Right cardiac atrium (tissue), 5 donors: Measurements from ENCODE around the gene FTO. TPM values are rescaled to one million over a fixed set of nuclear protein-coding genes. Genes with fewer than 3 reads are reported as not detected.
A peak's percentile ranks its signal among the peaks of the same experiment; 100 is the strongest.

Source experiments
- ATAC-seq, 2 donors: fragments of 200-7000 bp; cut with Tn5 transposase; one replicate each; pipeline versions ENCODE4 v1.8.0 to v1.9.1; 2020; ENCODE audit warnings: moderate library complexity in 2 of 2, mild to moderate bottlenecking in 1 of 2
- DNase-seq, 3 donors: peaks; one replicate each; pipeline ENCODE4 v3.0.0-alpha.2; 2020
- H3K27ac ChIP-seq: one replicate; pipeline ENCODE4 v1.5.1; 2013; ENCODE audit warnings: mild to moderate bottlenecking, low read length, control low read depth, moderate library complexity
- H3K27me3 ChIP-seq: one replicate; pipeline ENCODE4 v1.6.1; 2013; ENCODE audit not compliant: control insufficient read depth, insufficient read depth
- H3K4me1 ChIP-seq: one replicate; pipeline ENCODE4 v1.6.1; 2013; ENCODE audit warnings: low read length; ENCODE audit not compliant: control insufficient read depth, insufficient read depth
- H3K4me3 ChIP-seq: one replicate; pipeline ENCODE4 v1.5.1; 2013; ENCODE audit warnings: low read length, control low read depth
- H3K9me3 ChIP-seq: one replicate; pipeline ENCODE4 v1.6.1; 2013; ENCODE audit warnings: low read length; ENCODE audit not compliant: control insufficient read depth
- WGBS: extraction: QIAGEN DNeasy Blood & Tissue Kit; methylation state at CpG from one replicate; pipeline ENCODE4 v1.1.7; 2013; 5-methylcytosine and 5-hydroxymethylcytosine counted together
- intact Hi-C, 4 donors: fragments of 100-400 bp; cut with DNase I; formaldehyde crosslinking; loops; one replicate each; pipeline versions ENCODE4 v1.11.0 to v1.14.0; 2022 to 2023
- polyA plus RNA-seq: library from polyadenylated mRNA; stranded (reverse); fragments of 200-250 nt; gene quantifications from one replicate; pipeline ENCODE4 v1.2.3, GENCODE V29; 2013
- total RNA-seq, 4 donors: library from RNA; stranded (reverse); fragmentation: NEBNext Ultra II Directional; extraction: Animal tissue kit (Norgen Biotek cat#: 25700); gene quantifications; one replicate each; pipeline ENCODE4 v1.2.1, GENCODE V29; 2021
- donor health status: healthy with polysubstance abuse.
- donor health status: DM: no; HTN: yes; CAD: no.
- donor health status: DM: no; HTN: no; CAD: no.
- donor health status: DM: no; HTN: yes; CAD: no; lungs with severe emphysema.
- donor health status: DM: yes; HTN: yes; CAD: no.

FTO gene
- total and polyA plus RNA-seq, 5 donors = 21.9 to 86.3 (median 78.2) TPM

DNA sequence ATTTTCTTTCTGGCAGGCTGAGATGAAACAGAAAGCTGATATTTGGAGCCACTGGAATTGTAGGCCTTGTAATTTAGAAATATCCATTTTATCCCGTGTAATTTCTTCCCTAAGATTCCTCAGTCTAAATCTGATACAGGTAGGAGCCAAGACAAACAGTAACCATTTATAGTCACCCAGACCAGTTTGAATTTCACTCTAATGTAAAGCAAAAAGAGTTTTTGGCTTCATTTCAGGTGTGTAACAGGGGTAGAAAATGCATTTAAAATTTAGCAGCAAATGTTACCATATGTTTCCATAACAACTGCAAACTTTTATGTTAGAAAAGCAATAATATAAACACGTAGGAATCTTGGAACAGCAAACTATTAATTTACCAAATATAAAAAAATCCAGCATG, 249.4 kb downstream of the FTO start:
- Histone ChIP-seq H3K27me3 (no peaks in the 10 kb centered on the region), H3K9me3 (no peaks in the 10 kb centered on the region), H3K4me1 (peaks cover 2% of the 10 kb centered on the region), H3K27ac (no peak overlapping the region), H3K4me3 (no peak overlapping the region)
- intact Hi-C loops = no loop called here
- DNase-seq (no peak), ATAC-seq (no peak)
- WGBS = 66% methylated on average over 2 of the region's 2 CpGs

DNA sequence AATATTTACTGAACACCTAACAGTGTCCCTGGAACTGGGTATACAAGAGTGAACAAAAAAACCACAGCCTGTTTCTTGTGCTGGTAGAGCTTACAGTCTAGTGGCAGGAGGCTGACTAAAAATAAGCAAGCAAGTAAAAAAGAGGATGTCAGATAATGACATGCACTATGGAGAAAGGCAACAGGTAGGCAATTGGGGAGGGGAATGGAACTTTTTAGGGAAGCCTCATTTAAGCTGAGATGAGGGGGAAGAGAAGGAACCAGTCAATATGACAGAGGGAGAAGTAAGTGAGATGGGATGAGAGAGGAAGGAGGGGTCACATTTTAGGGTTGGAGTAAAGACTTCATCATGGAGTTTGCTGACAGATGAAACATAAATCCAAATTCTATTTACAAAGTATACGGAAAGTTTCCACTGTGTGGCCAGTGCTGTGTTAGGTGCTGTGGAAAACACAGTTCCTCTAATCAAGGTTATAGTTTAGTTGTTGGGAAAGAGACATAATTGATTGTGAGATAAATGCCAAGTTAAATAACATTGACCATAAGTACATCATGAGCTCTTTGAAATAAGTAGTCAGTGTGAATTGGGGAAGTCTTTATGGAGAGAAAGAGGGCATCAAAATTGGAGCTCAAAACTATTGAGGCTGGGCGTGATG, 251.4 kb downstream of the FTO start:
- H3K27ac ChIP-seq = no peak overlapping the region
- no peaks in the 10 kb centered on the region for H3K9me3 ChIP-seq
- H3K27me3 ChIP-seq = no peaks in the 10 kb centered on the region
- H3K4me1 ChIP-seq = peaks cover 2% of the 10 kb centered on the region
- H3K4me3 ChIP-seq = no peak overlapping the region
- 92% methylated on average over 2 of the region's 2 CpGs for WGBS
- intact Hi-C loops = no loop called here
- DNase-seq = no peak
- no peak for ATAC-seq

DNA sequence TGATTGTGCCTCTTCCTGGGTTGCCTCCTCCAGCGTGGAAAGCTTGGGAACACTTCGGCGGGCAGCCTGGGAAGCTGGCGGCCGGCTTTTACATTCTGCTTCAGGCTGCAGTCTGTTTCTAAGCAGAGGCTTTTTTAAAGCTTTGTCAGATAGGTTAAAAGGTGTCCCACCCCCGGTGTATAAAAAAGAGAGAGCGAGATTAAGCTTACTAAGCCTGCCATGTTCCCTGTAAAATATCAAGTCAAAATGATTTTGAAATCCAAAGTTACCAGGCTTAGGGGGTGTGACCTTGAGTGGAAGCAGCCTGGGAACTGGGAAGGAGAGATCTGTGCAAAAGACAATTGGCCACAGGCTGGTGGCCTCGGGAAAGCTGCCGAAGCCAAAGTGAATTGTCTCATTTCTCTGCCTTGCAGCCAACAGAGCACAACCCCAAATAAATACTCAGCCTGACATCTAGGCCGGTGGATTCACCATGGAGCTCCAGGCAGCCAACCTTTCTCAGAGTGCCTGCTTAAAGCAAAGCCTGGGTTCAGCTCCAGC, 254.5 kb downstream of the FTO start:
- 81% methylated on average over 10 of the region's 10 CpGs for WGBS
- no peaks in the 10 kb centered on the region for H3K27me3 ChIP-seq
- H3K4me3 ChIP-seq = no peak overlapping the region
- no peaks in the 10 kb centered on the region for H3K4me1 ChIP-seq
- ATAC-seq (no peak), DNase-seq (no peak)
- H3K9me3 ChIP-seq = no peaks in the 10 kb centered on the region
- H3K27ac ChIP-seq = no peak overlapping the region
- intact Hi-C loops = no loop called here

DNA sequence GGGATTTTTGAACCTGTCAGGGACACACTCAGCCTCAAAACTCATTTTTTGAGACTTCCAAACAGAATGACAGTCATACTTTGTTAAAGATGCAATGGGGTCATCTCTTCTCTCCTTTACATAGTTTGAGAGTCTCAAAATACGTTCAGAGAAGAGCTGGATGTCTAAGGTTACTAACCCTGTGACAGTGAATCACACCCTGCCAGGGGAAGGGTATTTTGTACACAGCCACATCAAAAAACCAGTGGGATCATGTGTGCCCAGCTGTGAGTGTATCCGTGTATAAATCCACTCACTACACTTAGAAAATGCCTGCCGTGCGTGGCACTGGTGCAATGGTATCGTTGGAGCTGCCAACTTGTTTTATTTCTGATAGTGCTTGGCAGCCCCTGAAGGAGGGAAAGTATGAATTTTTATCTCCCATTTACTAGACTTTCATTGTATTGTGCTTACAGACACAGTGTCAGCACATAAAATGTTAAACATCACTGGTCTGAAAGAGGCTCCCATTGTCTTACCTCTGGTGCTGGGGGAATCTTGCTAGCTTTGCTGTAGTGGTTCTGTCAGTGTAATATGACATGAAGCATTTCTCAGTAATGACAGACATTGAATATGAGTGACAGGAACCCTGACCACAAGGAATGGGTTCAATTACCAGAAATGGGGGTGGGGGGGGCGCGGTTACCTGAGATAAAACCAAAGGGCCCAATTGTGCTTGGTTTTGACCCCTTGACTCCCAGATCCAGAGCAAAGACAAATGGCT, 256.3 kb downstream of the FTO start:
- Histone ChIP-seq H3K4me3 (no peak overlapping the region), H3K27me3 (no peaks in the 10 kb centered on the region), H3K27ac (no peak overlapping the region), H3K9me3 (no peaks in the 10 kb centered on the region), H3K4me1 (no peaks in the 10 kb centered on the region)
- DNase-seq = no peak
- no peak for ATAC-seq
- intact Hi-C loops = no loop called here
- WGBS = 80% methylated on average over 7 of the region's 7 CpGs

DNA sequence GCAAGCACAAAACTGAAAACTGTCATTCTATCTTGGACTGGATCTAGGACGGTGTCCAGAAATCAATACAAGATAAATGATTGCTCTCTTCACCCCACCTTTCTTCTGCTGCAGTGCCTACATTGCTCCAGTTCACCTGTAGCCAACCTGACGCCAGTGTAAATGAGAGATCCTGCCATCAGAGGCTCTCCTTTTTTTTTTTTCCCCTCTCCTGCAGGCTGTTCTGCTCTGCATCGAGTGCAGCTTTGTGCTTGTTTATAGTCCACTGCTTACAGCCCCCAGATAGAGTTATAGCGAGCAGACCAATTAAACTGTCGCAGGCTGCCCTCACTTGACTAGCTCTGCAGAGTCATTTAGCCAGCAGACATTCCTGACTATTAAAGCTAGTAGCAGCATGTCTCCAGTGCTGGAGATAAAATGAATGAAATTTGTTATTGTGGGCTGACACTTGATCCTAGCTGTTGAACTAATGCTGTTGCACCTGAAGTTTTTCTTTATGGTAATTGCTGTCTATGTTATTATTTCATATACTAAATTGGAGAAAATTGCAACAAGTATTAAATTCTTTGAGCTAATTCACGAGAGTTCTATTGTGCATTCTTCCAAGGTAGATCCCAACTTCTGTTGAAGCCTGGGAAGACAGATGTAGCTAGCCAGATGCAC, 257.1 kb downstream of the FTO start:
- ATAC-seq (no peak), DNase-seq (no peak)
- Histone ChIP-seq H3K4me1 (no peaks in the 10 kb centered on the region), H3K27ac (no peak overlapping the region), H3K4me3 (no peak overlapping the region), H3K9me3 (no peaks in the 10 kb centered on the region), H3K27me3 (no peaks in the 10 kb centered on the region)
- WGBS = 87% methylated on average over 6 of the region's 6 CpGs
- intact Hi-C loops = no loop called here

DNA sequence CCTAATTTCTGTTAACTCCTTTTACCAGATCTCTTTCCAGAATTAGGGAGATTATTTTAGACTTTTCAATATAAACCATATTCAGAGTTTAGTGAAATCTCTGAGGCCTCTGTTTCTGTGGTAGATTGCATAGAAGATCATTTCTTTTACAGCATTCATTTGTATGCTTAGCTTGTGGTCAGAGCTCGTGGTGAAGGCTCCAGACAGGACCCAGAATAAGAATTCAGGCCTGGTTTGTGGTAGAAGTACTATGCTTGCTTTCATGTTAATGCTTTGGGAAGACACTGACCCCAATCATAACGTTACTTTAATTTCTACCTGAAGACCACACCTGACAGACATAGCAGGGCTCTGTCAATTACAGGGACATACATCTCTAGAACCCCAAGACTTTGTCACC, 258.1 kb downstream of the FTO start:
- ATAC-seq = no peak
- no peaks in the 10 kb centered on the region for H3K27me3 ChIP-seq
- H3K4me3 ChIP-seq = no peak overlapping the region
- 91% methylated on average over 2 of the region's 2 CpGs for WGBS
- no peaks in the 10 kb centered on the region for H3K9me3 ChIP-seq
- H3K4me1 ChIP-seq = no peaks in the 10 kb centered on the region
- intact Hi-C loops = no loop called here
- H3K27ac ChIP-seq = no peak overlapping the region
- no peak for DNase-seq

DNA sequence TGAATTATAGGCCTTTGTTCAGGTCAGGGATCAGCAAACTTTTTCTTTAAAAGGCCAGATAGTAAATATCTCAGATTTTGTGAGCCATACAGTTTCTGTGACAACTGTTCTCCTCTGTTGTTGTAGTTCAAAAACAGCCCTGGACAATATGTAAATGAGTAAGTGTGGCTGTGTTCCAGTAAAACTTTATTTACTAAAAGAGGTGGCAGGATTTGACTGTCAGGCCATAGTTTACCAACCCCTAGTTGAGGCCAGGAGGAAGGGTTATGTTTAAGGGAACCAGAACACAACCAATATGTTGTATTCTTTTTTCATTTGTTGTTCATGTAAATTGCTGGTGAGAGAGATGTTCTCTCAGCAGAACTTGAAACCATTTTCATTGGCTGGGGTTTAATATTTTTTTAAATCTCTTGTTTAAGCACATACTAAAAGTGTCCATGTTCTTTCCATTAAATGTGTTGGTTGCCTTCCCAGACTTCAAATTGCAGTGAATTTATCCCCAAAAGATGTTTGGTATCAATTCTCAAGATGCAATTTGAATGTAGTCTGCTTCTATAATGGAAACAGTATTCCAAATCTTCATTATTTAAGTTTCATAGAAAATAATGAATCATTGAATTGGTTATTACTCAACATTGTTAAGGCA, 260.3 kb downstream of the FTO start:
- peaks cover 3% of the 10 kb centered on the region for H3K4me1 ChIP-seq
- no peak for ATAC-seq
- H3K4me3 ChIP-seq = no peak overlapping the region
- no peaks in the 10 kb centered on the region for H3K27me3 ChIP-seq
- intact Hi-C loops = no loop called here
- H3K9me3 ChIP-seq = no peaks in the 10 kb centered on the region
- H3K27ac ChIP-seq = no peak overlapping the region
- DNase-seq = no peak

DNA sequence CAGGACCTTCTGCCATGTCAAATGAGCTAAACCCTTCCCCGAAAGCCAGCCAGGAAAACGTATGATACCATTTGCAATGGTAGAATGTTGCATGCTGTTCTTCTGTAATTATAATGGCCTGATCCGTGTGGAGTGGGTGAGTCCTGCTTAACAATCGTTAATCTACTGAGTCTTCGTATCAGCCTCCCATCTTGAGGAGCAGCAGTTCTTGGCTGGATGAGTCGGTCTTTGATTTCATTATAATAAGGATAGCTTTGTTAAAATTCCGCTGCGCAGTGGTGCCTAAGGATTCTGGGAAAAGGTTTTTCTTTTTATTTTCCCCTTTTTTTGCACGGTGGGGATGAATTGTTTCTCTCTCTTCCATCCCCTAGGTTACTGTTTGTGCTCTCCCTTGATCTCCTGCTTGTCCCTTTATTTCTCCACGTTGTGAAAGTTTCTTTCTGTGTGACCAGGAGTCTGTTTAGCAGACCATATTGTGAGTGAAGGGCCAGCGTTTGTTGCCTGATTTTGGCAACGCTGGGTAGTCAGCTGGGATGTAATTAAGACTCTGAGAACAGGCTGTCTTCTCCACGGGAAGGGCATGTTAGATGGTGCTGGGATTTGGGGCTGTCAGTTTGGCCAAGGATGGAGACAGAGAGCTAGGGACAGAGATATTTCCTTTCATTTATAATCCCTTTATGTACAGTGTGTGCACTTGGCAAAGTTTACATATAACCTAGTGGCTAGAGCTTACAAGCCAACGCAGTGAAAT, 263.0 kb downstream of the FTO start:
- H3K27ac ChIP-seq = no peak overlapping the region
- intact Hi-C loops = no loop called here

DNA sequence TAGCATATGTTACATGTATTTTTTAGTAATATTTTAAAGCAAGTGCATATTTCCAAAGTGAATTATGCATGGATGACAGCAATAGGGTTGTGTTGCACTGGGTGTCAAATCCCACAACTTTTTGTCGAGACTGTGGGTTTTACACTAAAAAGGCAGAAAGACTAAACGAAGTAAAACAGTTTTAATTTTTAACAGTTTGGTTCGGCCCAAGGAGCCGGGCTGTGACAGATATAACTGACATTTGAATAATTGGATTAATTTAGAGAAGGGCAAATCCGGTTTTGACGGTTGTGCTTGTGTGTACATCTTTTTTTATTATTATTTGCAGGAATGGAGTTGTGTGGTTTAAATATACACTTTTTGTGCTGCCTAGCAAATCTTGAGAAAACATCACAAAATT, 263.6 kb downstream of the FTO start:
- 97% methylated on average over 6 of the region's 6 CpGs for WGBS
- intact Hi-C loops = no loop called here
- Histone ChIP-seq H3K4me1 (peaks cover 3% of the 10 kb centered on the region), H3K27ac (no peak overlapping the region), H3K4me3 (no peak overlapping the region), H3K27me3 (no peaks in the 10 kb centered on the region), H3K9me3 (no peaks in the 10 kb centered on the region)
- ATAC-seq (no peak), DNase-seq (no peak)

More for the DNA sequence above, 263.0 kb downstream of the FTO start:
- no peaks in the 10 kb centered on the region for H3K27me3 ChIP-seq
- 74% methylated on average over 14 of the region's 14 CpGs for WGBS
- H3K4me3 ChIP-seq = no peak overlapping the region
- ATAC-seq (peak; percentile 45 to 83), DNase-seq (peak in 1 of 3 donors; percentile 37)
- H3K9me3 ChIP-seq = no peaks in the 10 kb centered on the region
- H3K4me1 ChIP-seq = peaks cover 3% of the 10 kb centered on the region

DNA sequence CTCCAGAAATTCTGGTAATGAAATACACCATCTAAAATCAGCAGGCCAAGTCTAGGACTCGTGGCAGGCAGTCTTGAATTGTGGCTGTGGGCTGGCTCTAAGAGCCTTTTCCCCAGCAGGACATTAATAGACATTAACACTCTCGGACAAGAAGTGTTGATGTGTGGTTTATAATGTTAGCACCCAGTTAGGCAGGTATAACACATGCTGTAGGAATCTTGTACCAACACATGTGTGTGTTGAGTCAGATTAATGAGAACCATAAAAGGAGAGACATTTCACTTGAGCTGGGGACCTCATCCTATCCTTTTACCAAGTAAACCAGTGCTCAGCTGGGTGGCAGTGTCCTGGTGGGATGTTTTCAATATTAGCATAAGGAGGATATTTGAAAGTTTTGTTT, 264.5 kb downstream of the FTO start:
- peak; percentile 63 to 70 for ATAC-seq
- H3K4me3 ChIP-seq = no peak overlapping the region
- H3K27ac ChIP-seq = no peak overlapping the region
- no peaks in the 10 kb centered on the region for H3K27me3 ChIP-seq
- no peaks in the 10 kb centered on the region for H3K9me3 ChIP-seq
- intact Hi-C loops = no loop called here
- 54% methylated on average over 2 of the region's 2 CpGs for WGBS
- peaks cover 4% of the 10 kb centered on the region for H3K4me1 ChIP-seq
- DNase-seq = no peak
